ENCODE results near the gene PODN. TPM values are rescaled to one million over a fixed set of nuclear protein-coding genes. Genes with fewer than 3 reads are reported as not detected.

PODN gene
- total and polyA plus RNA-seq, 2 donors (not counting 3 experiments of a cell fraction or from before 2014, with no cell fraction given), result 1.3 to 1.5 TPM

DNA sequence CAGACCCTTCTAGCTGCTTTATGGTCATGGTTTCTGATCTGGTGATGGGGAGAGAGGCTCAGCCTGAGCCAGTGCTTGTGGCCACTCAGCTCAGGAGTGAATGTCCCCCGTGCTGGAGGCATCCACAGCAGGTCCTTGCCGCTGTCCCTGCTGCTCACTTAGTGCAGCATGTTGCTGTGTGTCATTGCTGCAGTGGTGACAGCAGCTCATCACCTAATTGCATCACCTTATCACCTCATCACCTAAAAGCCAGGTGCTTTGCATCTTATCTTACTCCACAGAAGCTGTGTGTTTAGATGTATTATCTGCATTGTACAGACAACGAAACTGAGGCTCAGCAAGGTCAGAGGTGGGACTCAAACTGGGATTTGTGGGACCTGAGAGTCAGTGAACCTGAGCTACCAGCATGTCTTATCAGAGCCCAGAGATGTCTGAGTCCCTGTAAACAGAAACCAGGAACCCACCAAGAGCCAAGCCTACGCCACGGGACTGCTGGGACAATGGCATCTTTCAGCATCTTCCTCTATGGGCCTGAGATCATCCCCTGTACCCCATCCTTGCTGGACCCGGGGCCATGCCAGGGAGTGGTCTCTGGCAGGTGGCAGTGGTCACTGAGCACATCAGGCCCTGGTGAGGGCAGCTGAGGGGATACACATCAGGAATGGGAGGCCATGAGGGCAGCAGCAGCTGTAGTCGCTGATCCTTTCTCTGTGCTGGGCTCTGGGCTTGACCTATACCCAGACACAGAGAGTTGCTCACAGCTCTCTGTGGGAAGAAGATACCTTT is 6.5 kb downstream of the PODN start:
- ChIA-PET POLR2A (no interaction called here), CTCF (interaction anchor here (0.6 to 1.9 kb wide), 5 partner anchors 12 to 322 kb away, joined by 3 to 6 read pairs (median 4); no protein-coding TSS in a partner anchor)
- Histone ChIP-seq H3K9me1 (replicated peaks; ENCODE audit: control insufficient read depth, extremely low read depth, insufficient read depth, low read length) (no peaks in the 10 kb centered on the region), H3K4me2 (ENCODE audit: insufficient read depth, low read length) (no peak overlapping the region), H3K4me1 (ENCODE audit: control insufficient read depth, extremely low read depth, insufficient read depth, low read length) (no peaks in the 10 kb centered on the region), H3K27me3 (ENCODE audit: control insufficient read depth in 2 of 2, insufficient read depth in 2 of 2, low read length in 2 of 2) (peaks cover 1 to 2% of the 10 kb centered on the region in 2 experiments), H3K27ac (ENCODE audit: insufficient read depth, low read depth, low read length) (no peak overlapping the region), H3K9ac (replicated peaks; ENCODE audit: extremely low read depth, insufficient read depth, low read length) (no peak overlapping the region), H3K9me3 (replicated peaks; ENCODE audit: control insufficient read depth, insufficient read depth, low read length) (no peaks in the 10 kb centered on the region), H2AFZ (ENCODE audit: low read depth, low read length) (no peak overlapping the region), H3K36me3 (ENCODE audit: control insufficient read depth in 2 of 2, extremely low read depth in 1 of 2, insufficient read depth in 2 of 2, low read length in 2 of 2) (no peaks in the 10 kb centered on the region), H3K79me2 (ENCODE audit: control insufficient read depth, insufficient read depth, low read length) (no peaks in the 10 kb centered on the region), H3K4me3 (replicated peaks in 1 of 3; ENCODE audit: insufficient read depth in 1 of 3, low read depth in 1 of 3, low read length in 3 of 3) (no peak overlapping the region), H4K20me1 (replicated peaks; ENCODE audit: control insufficient read depth, extremely low read depth, insufficient read depth, low read length) (no peaks in the 10 kb centered on the region)
- no TSS peak for BruUV-seq (replicated peaks)
- TF ChIP-seq JUN (IDR thresholded peaks at IDR 0.05; ENCODE audit: borderline replicate concordance, insufficient read depth, insufficient read length, low read depth) (no peak), GATA2 (IDR thresholded peaks at IDR 0.05; ENCODE audit: insufficient read depth, insufficient read length, low read depth, low read length) (no peak), EZH2 (IDR thresholded peaks at IDR 0.05; ENCODE audit: borderline replicate concordance, low read depth, low read length, severe bottlenecking) (no peak), FOS (IDR thresholded peaks at IDR 0.05; ENCODE audit: borderline replicate concordance, insufficient read depth, low read length) (no peak), POLR2A (IDR thresholded peaks at IDR 0.05; ENCODE audit: low read depth, low read length) (no peak), POLR2AphosphoS5 (IDR thresholded peaks at IDR 0.05; ENCODE audit: insufficient read depth, low read depth, low read length) (no peak), MYC (IDR thresholded peaks at IDR 0.05; ENCODE audit: low read depth, low read length) (no peak)
- TF ChIP-seq, protein P1, sequence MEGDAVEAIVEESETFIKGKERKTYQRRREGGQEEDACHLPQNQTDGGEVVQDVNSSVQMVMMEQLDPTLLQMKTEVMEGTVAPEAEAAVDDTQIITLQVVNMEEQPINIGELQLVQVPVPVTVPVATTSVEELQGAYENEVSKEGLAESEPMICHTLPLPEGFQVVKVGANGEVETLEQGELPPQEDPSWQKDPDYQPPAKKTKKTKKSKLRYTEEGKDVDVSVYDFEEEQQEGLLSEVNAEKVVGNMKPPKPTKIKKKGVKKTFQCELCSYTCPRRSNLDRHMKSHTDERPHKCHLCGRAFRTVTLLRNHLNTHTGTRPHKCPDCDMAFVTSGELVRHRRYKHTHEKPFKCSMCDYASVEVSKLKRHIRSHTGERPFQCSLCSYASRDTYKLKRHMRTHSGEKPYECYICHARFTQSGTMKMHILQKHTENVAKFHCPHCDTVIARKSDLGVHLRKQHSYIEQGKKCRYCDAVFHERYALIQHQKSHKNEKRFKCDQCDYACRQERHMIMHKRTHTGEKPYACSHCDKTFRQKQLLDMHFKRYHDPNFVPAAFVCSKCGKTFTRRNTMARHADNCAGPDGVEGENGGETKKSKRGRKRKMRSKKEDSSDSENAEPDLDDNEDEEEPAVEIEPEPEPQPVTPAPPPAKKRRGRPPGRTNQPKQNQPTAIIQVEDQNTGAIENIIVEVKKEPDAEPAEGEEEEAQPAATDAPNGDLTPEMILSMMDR (IDR thresholded peaks at IDR 0.05; ENCODE audit: extremely low read depth in 1 of 2, insufficient read depth in 1 of 2, low read depth in 1 of 2, low read length in 2 of 2), result no peak
- TF ChIP-seq, protein P2, sequence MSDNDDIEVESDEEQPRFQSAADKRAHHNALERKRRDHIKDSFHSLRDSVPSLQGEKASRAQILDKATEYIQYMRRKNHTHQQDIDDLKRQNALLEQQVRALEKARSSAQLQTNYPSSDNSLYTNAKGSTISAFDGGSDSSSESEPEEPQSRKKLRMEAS (IDR thresholded peaks at IDR 0.05; ENCODE audit: insufficient read depth, insufficient read length), result no peak
- intact Hi-C loops (cut with micrococcal nuclease), result no loop called here
- no peak for FAIRE-seq
- dilution Hi-C loops (cut with MboI; ENCODE audit: extremely low pct_ligation_motif_present, low sequenced_read_pairs), result no loop called here
- DNase-seq (ENCODE audit: low read depth, low spot score), result no peak
